IgD-negative memory B cell (primary cell): Measurements from ENCODE around the gene DDA1. TPM values are rescaled to one million over a fixed set of nuclear protein-coding genes. Genes with fewer than 3 reads are reported as not detected.
"Not testable (repeated sequence)": the region's sequence is repeated elsewhere in the genome, so short reads cannot be mapped to it uniquely, and the experiment has no call there.

Experiments
- H3K27ac Mint-ChIP-seq, 3 donors: one replicate each; pipeline ENCODE4 v1.8.0; 2020 to 2022; ENCODE audit warnings: mild to moderate bottlenecking in 3 of 3, mixed read lengths in 3 of 3, moderate library complexity in 1 of 3
- H3K27me3 Mint-ChIP-seq: one replicate; pipeline ENCODE4 v1.8.0; 2021; ENCODE audit warnings: mixed read lengths
- H3K36me3 Mint-ChIP-seq: one replicate; pipeline ENCODE4 v1.8.0; 2020; ENCODE audit warnings: mild to moderate bottlenecking, mixed read lengths
- H3K4me1 Mint-ChIP-seq, 3 donors: one replicate each; pipeline ENCODE4 v1.8.0; 2020 to 2022; ENCODE audit warnings: mixed read lengths in 3 of 3, mild to moderate bottlenecking in 1 of 3
- H3K4me3 Mint-ChIP-seq, 4 donors: one replicate each; pipeline ENCODE4 v1.8.0; 2020 to 2022; ENCODE audit warnings: mild to moderate bottlenecking in 4 of 4, mixed read lengths in 4 of 4, moderate library complexity in 3 of 4
- H3K9me3 Mint-ChIP-seq, 3 donors: one replicate each; pipeline ENCODE4 v1.8.0; 2020 to 2021; ENCODE audit warnings: mixed read lengths in 3 of 3, mild to moderate bottlenecking in 1 of 3
- polyA plus RNA-seq: library from polyadenylated mRNA; unstranded; fragments of 300-500 nt; fragmentation: Illumina TruSeq; gene quantifications from one replicate; pipeline ENCODE4 v1.2.3, GENCODE V29; 2021

The DDA1 gene
- 38.6 TPM for polyA plus RNA-seq

DNA sequence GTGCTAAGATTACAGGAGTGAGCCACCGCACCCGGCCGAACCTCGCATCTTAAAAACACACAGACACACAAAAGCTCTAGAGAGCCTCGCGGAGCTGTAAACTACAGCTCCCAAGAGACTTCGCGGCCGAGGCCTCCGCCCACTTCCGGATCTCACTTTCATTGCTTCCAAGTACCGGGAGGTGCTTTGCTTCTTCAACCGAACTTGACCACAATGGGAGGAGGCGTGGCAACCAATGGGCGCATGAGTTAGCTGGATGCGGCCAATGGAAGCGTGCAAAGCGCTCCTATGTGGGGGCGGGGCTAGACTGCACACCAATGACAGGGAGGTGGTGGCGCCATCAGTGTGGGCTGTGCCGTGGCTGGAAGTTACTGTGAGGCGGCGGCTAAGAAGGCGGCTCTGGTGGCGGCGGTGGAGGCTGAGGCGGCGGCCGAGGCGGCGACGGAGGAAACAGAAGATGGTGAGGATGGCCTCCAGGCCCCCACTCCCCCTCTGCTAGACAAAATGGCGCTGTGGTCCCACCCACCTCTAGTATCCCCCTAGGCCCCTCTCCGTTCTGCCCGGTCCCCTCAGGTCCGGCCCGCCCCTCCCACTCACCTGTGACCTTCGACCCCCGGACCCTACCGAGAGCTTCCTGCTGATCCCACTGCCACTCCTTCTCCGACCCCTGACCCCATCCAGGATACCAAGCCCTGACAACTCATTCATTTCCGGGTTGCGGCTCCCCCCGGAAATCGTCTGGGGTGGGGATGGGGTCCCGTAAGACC lies at the start of gene DDA1:
DDA1 (plus strand) TSS at position 366 of the 767 bp plus-strand sequence; CDS start at position 458, 92 bp downstream.
- no peaks in the 10 kb centered on the region for H3K27me3 Mint-ChIP-seq
- H3K36me3 Mint-ChIP-seq: peaks cover 1% of the 10 kb centered on the region
- H3K9me3 Mint-ChIP-seq: no peaks in the 10 kb centered on the region
- H3K27ac Mint-ChIP-seq: peak within 1 kb of the TSS; percentile 65 to 90 (median 75)
- H3K4me1 Mint-ChIP-seq: peaks cover 19 to 34% (median 31%) of the 10 kb centered on the region in 3 donors
- H3K4me3 Mint-ChIP-seq: peak within 1 kb of the TSS; percentile 83 to 98 (median 96)

DNA sequence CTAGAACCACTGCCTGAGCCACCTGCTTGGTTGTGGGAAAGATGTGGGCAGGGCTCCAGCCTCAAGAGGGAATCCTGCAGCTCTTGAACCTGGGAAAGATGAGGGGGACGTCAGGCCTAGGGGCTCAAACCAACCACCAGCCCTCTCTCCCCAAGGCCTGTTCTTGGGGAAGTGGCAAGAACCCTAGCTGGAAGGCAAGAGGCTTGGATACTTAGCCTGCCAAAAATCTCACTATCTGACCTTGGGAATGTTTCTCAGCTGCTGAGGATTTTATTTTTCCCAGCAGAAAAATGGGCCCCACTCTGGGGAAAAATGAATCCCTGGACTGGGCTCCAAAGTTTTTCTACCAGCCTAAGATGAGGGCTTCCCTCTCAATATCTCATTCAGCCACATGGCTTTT lies 49.4 kb upstream of the DDA1 start:
- Mint-ChIP-seq H3K36me3 (no peaks in the 10 kb centered on the region), H3K9me3 (no peaks in the 10 kb centered on the region), H3K27me3 (no peaks in the 10 kb centered on the region), H3K4me1 (peaks cover 4 to 7% (median 4%) of the 10 kb centered on the region in 3 donors), H3K4me3 (no peak overlapping the region), H3K27ac (no peak overlapping the region)

DNA sequence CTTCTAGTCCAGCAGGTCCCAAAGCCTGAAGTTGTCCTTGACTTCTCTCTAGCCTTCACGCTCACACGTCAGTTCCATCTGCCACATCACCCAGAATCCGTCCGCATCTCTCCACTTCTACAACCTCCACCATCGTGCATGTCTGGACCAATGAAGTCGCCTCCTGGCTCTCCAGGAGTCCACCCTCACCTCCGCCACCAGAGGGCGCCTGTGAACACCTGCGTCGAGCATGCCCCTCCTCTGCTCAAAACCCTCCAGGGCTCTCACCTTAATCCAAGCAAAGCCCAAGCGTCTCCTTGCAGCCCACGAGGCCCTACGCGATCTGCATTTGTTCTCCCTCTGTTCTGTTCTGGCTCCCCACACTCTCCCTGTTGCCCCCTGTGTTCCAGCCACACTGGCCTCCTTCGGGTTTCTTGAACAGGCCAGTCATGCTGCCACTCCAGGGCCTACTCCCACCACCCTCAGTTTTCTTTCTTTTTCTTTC lies 48.5 kb upstream of the DDA1 start:
- H3K27me3 Mint-ChIP-seq: no peaks in the 10 kb centered on the region
- H3K4me3 Mint-ChIP-seq: no peak overlapping the region
- H3K27ac Mint-ChIP-seq: no peak overlapping the region
- no peaks in the 10 kb centered on the region for H3K9me3 Mint-ChIP-seq
- no peaks in the 10 kb centered on the region for H3K36me3 Mint-ChIP-seq
- peaks cover 4 to 7% (median 4%) of the 10 kb centered on the region in 3 donors for H3K4me1 Mint-ChIP-seq

DNA sequence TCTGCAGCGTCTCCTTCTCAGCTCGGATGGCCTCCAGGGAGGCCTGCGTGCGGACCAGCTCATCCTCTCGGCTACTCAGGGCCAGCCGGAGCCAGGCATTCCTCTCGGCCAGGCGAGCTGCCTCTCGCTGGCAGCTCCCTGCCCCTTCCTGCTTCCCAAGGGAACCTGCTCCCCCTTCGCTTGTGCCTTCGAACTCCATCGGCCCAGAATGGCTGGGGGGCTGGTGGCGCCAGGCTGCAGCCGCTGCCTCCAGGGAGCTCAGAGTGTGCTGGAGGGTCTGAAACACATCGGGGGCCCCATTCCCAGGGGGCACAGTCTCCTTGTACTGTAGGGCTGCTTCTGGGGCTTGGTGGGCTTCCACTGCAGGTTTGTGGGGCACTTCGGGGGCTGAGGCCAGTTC lies 46.8 kb upstream of the DDA1 start:
- Mint-ChIP-seq H3K27me3 (no peaks in the 10 kb centered on the region), H3K9me3 (no peaks in the 10 kb centered on the region), H3K27ac (no peak overlapping the region), H3K4me1 (peaks cover 10 to 17% (median 10%) of the 10 kb centered on the region in 3 donors), H3K36me3 (no peaks in the 10 kb centered on the region), H3K4me3 (peak overlapping the region in 1 of 4 donors; percentile 65)

DNA sequence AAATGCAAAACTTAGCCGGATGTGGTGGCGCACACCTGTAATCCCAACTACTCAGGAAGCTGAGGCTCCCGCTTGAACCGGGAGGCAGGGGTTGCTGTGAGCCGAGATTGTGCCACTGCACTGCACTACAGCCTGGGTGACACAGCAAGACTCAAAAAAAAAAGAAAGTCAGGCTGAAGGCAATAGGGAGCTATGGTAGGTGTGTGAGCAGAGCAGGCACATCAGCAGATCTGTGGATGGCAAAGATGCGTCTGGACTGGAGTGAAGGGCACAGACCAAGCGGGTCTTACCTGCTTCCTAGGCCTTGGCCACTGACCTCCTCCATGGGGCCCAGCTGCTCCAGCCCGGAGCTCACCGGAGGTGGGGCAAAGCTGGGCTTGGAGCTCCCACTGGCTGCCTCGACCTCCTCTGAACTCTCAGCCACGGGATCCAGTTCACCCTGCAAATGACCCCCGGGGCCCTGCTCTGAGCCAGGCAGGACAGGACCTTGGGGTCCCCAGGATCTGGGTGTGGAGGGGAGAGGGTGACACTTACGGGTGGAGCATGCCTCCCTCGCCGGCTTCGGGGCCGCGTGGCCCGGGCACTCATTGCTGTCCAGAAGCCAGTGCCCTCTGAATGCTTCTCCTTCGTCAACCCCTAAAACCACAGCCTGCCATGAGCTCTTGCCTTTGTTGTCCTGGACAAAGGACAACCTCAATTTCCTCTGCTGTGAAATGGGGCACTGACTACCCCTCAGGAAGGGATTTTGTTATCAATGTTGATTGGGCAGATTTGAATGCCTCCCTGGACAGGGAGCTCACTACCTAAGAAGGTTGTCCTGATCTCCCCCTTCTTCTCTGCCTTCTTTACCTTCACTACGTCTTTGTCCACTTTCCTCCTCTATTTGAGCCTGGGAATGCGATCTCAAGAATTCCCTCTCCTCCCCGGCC lies 45.4 kb upstream of the DDA1 start:
- peak overlapping the region in 2 of 3 donors; percentile 20 to 28 for H3K27ac Mint-ChIP-seq
- H3K4me3 Mint-ChIP-seq: no peak overlapping the region
- peaks cover 10 to 22% (median 14%) of the 10 kb centered on the region in 3 donors for H3K4me1 Mint-ChIP-seq

DNA sequence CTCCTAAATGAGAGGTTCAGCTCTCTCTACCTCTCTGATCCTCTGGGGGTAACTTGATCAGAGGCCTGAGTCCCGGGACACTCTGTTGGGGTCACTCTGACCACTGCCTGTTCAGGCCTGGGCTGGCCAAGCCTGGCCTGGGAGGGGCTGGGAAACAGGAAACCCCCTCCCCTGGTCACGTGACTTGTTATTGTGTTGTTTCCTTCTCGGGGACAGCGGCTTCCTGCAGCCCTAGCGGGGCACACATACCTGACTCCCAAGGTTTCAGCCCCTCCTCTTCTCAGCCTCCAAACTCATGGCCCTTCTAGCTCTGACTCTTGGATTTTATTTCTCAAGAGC lies 44.8 kb upstream of the DDA1 start, which contains the start of gene USHBP1:
USHBP1 (minus strand) TSS at position 105 of the 339 bp plus-strand sequence. CDS start 446 bp downstream, outside the sequence.
- H3K4me1 Mint-ChIP-seq: peaks cover 10 to 22% (median 14%) of the 10 kb centered on the region in 3 donors
- H3K27ac Mint-ChIP-seq: peak within 1 kb of the TSS; percentile 20 to 43 (median 28)
- no peaks in the 10 kb centered on the region for H3K27me3 Mint-ChIP-seq
- H3K4me3 Mint-ChIP-seq: peak within 1 kb of the TSS in 1 of 4 donors; percentile 5
- H3K9me3 Mint-ChIP-seq: no peaks in the 10 kb centered on the region
- H3K36me3 Mint-ChIP-seq: no peaks in the 10 kb centered on the region

More for the DNA sequence above, 45.4 kb upstream of the DDA1 start:
- H3K36me3 Mint-ChIP-seq: no peaks in the 10 kb centered on the region
- H3K9me3 Mint-ChIP-seq: no peaks in the 10 kb centered on the region
- H3K27me3 Mint-ChIP-seq: no peaks in the 10 kb centered on the region

DNA sequence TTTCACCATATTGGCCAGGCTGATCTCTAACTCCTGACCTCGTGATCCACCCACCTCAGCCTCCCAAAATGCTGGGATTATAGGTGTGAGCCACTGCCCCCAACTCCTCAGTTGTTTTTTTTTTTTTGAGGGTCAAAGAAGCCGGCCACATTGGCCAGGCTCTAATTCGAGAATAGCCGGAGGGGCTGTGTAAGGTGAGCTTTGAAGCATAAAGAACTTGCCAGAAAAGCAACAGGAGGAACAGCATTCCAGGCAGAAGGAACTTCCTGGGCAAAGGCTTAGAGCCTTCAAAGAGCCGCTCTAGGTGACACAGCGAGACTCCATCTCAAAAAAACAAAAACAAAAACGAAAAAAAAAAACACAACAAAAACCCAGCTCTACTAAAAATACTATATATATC lies 43.3 kb upstream of the DDA1 start:
- Mint-ChIP-seq H3K4me3 (peak overlapping the region in 1 of 4 donors; percentile 89), H3K4me1 (peaks cover 7 to 19% (median 10%) of the 10 kb centered on the region in 3 donors), H3K27ac (peak overlapping the region in 2 of 3 donors; percentile 43 to 84), H3K9me3 (no peaks in the 10 kb centered on the region), H3K36me3 (no peaks in the 10 kb centered on the region), H3K27me3 (no peaks in the 10 kb centered on the region)

DNA sequence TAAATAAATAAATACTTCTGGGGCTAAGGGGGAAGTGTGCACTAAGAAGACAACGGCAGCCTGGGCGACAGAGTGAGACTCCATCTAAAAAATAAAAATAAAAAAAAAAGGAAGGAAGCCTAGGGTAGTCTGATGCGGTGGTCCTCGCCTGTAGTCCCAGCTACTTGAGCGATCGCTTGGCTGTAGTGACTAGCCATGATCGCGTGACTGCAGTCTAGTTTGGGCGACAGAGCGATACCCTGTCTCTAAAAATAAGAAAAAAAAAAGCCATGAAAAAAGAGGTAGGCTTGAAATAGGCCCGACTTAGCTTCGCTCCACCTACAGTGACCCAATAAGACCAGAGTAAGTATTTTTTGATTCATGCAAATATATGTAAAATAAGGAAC lies 42.8 kb upstream of the DDA1 start:
- H3K9me3 Mint-ChIP-seq: no peaks in the 10 kb centered on the region
- H3K4me1 Mint-ChIP-seq: peaks cover 7 to 18% (median 13%) of the 10 kb centered on the region in 3 donors
- peak overlapping the region; percentile 83 to 93 (median 87) for H3K4me3 Mint-ChIP-seq
- no peaks in the 10 kb centered on the region for H3K36me3 Mint-ChIP-seq
- peak overlapping the region; percentile 83 to 94 (median 84) for H3K27ac Mint-ChIP-seq
- no peaks in the 10 kb centered on the region for H3K27me3 Mint-ChIP-seq

DNA sequence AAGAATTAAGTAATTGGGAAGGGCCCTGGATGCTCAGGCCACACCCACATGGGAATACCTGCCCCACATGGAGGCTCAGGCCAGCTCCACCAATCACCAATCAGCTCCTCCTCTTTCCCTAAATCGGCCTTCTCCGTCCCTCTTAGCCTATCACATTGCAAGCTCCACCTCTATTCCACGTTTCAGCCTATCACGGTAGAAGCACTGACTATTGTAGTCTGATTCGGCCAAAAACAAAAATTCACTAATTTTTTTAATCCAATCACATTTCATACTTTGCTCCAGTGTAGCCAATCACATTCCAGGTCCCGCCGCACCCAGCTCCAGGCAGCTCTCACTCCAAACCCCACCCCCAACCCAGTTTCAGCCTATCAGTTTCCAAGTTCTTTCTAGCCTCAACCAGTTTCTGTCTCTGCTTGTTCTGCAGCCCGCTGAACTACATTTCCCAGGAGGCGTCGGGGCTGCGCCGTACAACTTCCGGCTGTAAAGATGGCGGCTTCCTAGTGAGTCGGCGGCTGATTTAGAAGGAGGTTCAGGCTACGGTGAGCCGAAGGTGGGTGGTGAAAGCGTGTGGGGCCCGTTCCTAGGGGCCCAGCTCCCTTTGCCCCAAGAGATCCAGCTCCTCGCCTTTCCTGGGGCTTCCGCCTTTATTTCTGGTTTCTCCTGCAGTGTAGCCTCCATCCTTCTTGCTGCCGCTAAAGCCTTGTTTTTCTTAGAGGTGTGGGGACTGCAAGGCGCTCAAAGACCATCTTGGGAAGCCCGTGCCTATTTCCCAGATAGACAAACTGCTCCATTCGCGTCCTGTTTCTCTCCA lies 42.2 kb upstream of the DDA1 start, which contains the start of gene BABAM1:
BABAM1 (plus strand) TSS at position 469 of the 814 bp plus-strand sequence. CDS start 1,364 bp downstream, outside the sequence.
- H3K4me1 Mint-ChIP-seq: peaks cover 7 to 18% (median 13%) of the 10 kb centered on the region in 3 donors
- no peaks in the 10 kb centered on the region for H3K27me3 Mint-ChIP-seq
- peak within 1 kb of the TSS; percentile 83 to 94 (median 84) for H3K27ac Mint-ChIP-seq
- H3K4me3 Mint-ChIP-seq: peak within 1 kb of the TSS; percentile 83 to 93 (median 87)
- no peaks in the 10 kb centered on the region for H3K36me3 Mint-ChIP-seq
- no peaks in the 10 kb centered on the region for H3K9me3 Mint-ChIP-seq

DNA sequence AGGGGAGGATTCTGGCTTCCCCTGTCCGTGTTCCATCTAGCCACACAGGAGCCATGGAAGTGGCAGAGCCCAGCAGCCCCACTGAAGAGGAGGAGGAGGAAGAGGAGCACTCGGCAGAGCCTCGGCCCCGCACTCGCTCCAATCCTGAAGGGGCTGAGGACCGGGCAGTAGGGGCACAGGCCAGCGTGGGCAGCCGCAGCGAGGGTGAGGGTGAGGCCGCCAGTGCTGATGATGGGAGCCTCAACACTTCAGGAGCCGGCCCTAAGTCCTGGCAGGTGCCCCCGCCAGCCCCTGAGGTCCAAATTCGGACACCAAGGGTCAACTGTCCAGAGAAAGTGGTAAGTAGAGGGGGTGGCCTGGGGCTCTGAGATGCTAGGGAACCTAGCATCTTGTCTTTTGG lies 40.6 kb upstream of the DDA1 start:
- Mint-ChIP-seq H3K36me3 (peaks cover 2% of the 10 kb centered on the region), H3K4me3 (peak overlapping the region in 2 of 4 donors; percentile 44 to 60), H3K27ac (peak overlapping the region in 1 of 3 donors; percentile 31), H3K27me3 (no peaks in the 10 kb centered on the region), H3K4me1 (peaks cover 7 to 18% (median 13%) of the 10 kb centered on the region in 3 donors), H3K9me3 (no peaks in the 10 kb centered on the region)

DNA sequence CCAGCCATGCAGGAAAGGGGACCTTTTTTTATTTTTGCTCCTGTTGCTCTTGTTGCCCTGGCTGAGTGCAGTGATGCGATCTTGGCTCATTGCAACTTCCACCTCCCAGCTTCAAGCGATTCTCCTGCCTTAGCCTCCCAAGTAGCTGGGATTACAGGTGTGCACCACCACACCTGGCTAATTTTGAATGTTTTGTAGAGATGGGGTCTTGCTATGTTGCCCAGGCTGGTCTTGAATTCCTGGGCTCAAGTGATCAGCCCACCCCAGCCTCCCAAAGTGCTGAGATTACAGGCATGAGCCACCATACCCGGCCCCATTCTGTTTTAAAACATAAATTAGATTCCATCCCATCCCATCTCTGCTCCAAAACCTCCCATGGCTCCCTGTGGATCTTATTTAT lies 34.5 kb upstream of the DDA1 start:
- not testable (repeated sequence) for H3K4me3 Mint-ChIP-seq, H3K36me3 Mint-ChIP-seq, H3K27ac Mint-ChIP-seq, H3K4me1 Mint-ChIP-seq, H3K27me3 Mint-ChIP-seq, H3K9me3 Mint-ChIP-seq

DNA sequence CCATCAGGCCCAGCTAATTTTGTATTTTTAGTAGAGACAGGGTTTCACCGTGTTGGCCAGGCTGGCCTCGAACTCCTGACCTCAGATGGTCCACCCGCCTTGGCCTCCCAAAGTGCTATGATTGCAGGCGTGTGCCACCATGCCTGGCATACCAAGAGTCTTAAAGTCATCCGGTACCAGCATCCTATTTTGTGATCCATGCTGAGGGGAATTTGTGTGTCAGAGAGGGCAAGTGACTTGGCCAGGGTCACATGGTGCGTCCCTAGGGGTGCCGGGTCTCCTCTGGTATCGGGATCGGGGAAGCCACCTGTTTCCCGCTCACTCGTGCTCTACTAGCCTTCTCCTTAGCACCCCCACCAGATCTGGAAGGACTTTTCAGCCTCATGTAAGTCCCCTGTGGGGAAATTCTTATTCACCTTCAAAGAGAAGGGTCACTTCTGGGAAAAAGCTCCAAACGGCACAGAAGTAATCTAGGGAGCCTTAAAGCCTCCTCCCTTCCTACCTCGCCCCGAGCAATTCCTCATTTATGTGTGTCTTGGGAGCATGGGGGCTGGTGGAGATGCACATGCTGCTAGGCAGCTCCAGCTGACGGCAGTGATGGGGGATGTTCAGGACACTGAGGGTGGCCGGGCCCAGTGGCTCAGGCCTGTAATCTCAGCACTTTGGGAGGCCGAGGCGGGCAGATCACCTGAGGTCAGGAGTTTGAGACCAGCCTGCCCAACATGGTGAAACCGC lies 33.8 kb upstream of the DDA1 start:
- Mint-ChIP-seq H3K4me3 (no peak overlapping the region), H3K27me3 (no peaks in the 10 kb centered on the region), H3K27ac (no peak overlapping the region), H3K9me3 (no peaks in the 10 kb centered on the region), H3K36me3 (peaks cover 7% of the 10 kb centered on the region), H3K4me1 (peaks cover 0 to 3% (median 0%) of the 10 kb centered on the region in 3 donors)

DNA sequence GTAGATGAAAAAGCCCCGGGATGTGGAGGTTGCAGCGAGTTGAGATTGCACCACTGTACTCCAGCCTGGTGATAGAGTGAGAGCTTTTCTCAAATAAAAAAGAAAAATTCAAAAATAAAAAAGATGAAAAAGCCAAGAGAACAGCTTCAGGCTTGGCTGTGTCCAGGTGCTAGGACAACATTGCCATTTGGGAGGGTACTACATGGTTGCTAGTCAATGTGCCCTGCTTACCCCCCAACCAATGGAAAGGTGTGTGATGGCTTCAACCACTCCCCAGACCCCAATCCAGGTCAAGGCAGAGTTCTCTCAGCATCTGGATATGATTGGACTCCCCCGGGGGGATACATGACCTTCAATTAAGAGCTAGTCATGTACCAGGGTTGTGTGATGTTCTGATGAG lies 29.9 kb upstream of the DDA1 start:
- Mint-ChIP-seq H3K27ac (no peak overlapping the region), H3K27me3 (no peaks in the 10 kb centered on the region), H3K9me3 (no peaks in the 10 kb centered on the region), H3K4me3 (peak overlapping the region in 1 of 4 donors; percentile 65), H3K36me3 (peaks cover 5% of the 10 kb centered on the region), H3K4me1 (peaks cover 0 to 4% (median 0%) of the 10 kb centered on the region in 3 donors)
